ENCODE measurements around the gene SMS.

The SMS gene

GRCh38 chrX:21985332-21985777 lies 44.8 kb downstream of the SMS start:
- peak; percentile 82 for DNase-seq

- no peak for DNase-seq
Observed at GRCh38 chrX:21986596-21986995, 46.1 kb downstream of the SMS start.

DNA sequence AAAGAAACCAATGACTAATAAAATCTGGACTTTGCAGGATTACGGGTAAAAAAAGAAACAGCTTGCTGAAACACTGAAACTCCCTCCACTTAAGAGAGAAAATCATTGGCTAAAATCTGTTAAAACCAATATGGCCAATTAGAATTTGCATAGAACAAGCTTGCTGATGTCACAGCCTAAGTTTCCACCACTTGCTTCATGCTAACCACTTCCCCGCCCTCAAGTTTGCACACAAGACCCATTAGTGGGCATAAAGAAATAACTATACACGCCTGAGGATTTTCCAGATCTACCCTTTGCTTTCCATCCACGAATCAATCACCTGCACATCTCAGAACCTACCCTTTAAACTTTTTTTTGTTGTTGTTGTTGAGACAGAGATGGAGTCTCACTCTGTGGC lies 48.9 kb downstream of the SMS start:
- no peak for DNase-seq

DNA sequence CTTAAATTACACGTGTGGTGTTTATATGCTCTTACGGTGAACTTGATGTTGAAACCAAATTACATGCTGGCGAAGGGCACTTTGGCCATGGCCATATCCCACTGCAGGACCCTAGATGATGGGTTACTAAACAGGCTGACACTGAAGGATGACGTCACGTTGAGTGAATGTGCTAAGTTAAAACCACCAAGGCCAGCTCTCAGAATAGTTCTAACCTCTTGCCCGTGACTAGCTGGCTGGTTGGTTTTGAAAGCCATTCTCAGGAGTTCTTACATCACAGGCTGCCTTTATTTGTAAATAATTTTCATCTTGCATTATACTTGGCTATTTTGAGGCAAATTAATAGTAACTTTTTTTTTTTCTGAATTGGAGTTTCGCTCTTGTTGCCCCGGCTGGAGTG lies 50.3 kb downstream of the SMS start:
- DNase-seq = no peak

GRCh38 chrX:21991504-21991903 lies 51.0 kb downstream of the SMS start:
- no peak for DNase-seq

- DNase-seq = peak; percentile 75
Observed at GRCh38 chrX:21993265-21993664, 52.8 kb downstream of the SMS start.

DNA sequence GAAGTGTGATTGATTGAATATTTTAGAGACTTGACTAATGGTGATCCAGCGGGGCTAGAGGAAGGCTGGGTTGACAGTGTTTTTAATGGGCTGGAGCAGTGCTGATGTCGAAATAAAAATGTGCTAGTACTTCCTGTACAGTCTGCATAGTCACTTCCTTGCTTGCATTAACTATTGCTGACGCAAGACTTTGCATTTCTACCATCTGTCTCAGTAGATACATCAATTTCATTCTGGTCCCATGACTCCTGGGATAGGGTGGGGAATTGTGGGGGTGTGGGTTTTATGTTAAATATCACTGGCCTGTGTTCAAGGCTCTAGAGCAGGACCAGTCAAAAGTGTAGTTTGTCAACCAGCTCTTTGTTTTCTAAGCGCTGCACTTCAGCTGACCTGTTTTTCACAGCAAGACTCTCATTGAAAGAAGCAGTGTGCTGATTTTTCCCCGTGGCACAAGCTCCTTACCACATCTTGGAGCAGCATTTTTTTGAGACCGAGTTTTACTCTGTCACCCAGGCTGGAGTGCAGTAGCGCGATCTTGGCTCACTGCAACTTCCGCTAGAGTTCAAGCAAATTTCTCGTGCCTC lies 56.5 kb downstream of the SMS start:
- peak; percentile 61 for DNase-seq

DNA sequence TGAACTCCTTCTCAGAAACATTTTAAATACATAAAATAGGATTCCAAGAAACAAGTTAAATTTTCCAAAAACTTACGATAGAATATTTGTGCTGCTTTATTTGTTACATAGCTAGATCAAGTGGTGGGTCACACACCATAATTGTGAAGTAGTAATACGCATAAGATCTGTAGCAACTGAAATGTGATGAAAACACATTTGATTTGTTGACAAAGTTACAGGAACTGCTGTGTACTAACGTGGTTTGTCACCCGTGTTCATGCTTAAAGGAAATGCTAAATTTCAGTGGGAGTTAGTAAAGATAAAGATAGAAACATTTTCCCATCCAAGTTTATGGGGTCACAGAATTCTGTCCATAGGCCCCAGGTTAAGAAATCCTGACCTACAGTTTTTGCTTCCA lies 57.5 kb downstream of the SMS start:
- no peak for DNase-seq

- DNase-seq = no peak
Observed at GRCh38 chrX:22004866-22005265, 64.4 kb downstream of the SMS start.

GRCh38 chrX:22012051-22012450 lies 71.5 kb downstream of the SMS start:
- DNase-seq = no peak

GRCh38 chrX:22012931-22013330 lies 72.4 kb downstream of the SMS start:
- no peak for DNase-seq

GRCh38 chrX:22015139-22015750 lies 74.7 kb downstream of the SMS start:
- no peak for DNase-seq

GRCh38 chrX:22021751-22022324 lies 81.3 kb downstream of the SMS start:
- no peak for DNase-seq

DNA sequence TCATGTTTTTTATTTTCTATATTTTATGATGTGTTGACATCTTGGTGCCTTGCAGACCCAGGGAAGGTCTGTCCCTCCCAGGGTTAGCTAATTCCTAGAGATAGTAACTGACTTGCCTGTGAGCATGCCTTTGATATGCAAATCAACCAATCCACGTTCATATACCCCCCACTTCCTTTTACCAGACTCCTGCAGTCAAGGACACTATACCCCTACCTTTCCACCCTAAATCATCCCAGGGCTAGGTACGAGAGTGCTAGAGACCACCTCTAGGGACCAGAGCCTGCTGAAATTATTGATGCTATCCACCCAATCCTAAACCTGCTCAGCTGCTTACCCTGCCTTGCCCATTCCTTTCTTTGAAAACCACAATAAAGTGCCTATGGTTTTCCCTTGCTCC lies 84.1 kb downstream of the SMS start:
- no peak for DNase-seq

DNA sequence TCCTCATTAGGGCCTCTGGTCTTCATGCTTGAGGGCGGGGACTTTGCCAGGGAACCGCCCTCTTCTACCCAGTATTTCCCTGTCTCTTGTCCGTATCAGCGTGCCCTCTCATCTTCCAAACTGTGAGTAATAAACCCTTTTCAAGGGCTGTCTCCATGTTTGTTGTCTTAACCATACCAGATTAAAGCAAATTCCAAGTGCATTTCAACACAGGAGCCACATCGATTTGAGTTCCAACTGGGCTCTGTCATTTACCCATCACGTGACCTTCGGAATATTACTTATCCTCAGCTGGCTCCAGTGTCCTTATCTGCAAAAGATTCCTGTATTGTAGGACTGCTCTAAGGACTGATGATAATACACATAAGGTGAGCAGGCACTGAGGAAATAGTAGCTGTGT lies 85.2 kb downstream of the SMS start:
- DNase-seq = no peak

DNA sequence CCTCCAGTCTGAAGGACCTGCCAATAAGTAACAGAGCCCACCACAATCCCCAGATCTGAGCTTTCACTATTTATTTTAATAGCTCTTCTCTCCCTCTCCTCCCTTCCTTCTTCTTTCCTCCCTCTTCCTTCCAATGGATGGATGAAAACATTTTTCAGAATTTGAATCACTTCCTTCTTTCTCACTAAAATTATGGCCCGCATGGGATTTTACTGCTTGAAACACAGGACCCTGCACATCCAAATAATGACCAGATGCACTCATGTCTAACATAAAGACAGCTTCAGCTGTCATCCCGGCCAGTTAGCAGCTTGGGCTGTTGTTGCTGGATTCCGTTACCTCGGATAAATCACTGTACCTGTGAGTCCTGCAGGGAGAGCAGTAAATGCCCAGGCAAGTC lies 86.2 kb downstream of the SMS start:
- no peak for DNase-seq

DNA sequence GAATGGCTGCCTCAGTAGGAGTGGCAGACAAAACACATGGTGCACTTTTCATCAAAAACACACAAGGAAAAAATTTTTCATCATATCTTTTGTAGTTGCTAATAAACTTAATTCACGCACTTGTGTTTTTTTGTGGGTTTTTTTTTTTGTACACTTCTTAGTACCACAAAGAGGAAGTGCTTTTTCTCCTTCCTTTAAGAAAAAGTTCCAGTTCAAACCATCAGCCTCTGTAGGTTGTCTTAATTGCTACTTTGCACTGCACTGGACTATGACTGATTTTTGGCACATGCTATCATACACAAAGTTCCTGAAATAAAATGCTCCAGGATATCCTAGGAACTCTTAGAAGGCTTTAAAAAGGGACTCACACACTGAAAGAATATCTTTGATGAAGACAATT lies 91.6 kb downstream of the SMS start, which contains the start of gene PHEX:
PHEX (plus strand) TSS at position 242 of the 400 bp plus-strand sequence. CDS start 681 bp downstream, outside the sequence.
- peak; percentile 9 for DNase-seq

- DNase-seq = no peak
Observed at GRCh38 chrX:22032506-22032905, 92.0 kb downstream of the SMS start.

GRCh38 chrX:22033818-22034217 lies 93.3 kb downstream of the SMS start:
- DNase-seq = no peak

GRCh38 chrX:22035236-22035635 lies 94.7 kb downstream of the SMS start:
- no peak for DNase-seq

DNA sequence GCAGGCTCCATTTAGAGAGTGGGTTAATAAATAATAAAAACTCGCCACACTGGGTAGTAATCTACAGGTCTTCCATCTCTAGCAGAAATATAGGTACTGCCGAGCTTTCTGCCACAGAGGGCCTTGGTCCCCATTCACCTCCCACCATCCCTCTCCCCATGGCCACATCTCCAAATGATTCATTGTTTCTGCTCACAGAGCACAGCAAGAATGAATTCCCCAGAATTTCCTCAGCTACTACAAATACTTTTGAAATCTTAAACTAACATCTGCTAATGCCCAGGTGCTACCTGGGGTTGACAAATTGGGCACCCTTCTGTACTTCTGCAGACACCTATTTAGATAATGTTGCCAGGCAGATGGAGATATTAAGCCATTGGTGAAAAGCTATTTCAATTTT lies 96.7 kb downstream of the SMS start:
- no peak for DNase-seq

GRCh38 chrX:22037911-22038537 lies 97.5 kb downstream of the SMS start:
- DNase-seq = no peak

DNA sequence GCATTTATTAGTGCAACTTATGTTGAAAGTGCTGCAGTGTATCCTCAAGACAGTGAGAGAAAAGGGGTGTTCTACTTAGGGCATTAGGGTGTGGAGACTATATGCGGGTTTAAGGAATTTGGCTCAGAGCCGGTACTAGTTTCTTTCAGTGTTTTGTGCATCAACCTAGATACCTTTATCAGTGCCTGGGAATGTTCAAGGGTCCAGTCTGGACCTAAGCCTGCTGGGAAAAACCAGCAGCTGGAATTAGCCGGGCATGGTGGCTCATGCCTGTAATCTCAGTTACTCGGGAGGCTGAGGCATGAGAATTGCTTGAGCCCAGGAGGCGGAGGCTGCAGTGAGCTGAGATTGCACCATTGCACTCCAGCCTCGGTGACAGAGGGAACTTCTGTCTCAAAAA lies 99.0 kb downstream of the SMS start:
- no peak for DNase-seq

DNA sequence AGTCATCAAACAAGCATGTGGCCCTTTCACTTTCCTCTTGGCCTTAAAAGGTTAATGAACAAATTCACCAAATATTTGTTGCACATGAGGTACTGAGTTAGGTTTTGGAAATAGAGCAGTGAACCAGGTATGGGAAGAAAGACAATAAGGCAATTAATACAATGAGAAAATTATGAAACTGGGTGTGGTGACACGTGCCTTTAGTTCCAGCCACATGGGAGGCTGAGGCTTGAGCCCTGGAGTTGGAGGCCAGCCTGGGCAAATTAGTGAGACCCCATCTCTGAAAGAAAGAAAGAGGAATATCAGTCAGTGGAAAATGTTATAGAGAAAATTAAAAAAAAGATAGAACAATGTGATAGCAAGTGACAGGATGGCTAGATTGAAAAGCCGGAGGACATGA lies 99.7 kb downstream of the SMS start:
- DNase-seq = no peak
